Measurements from ENCODE around the gene IFITM5. TPM values are rescaled to one million over a fixed set of nuclear protein-coding genes. Genes with fewer than 3 reads are reported as not detected.
"Not testable (repeated sequence)": the region's sequence is repeated elsewhere in the genome, so short reads cannot be mapped to it uniquely, and the experiment has no call there.

Gene IFITM5
- total RNA-seq, 1 experiment from 2014 or later = not detected

- DNase-seq = peak; percentile 90
- peaks cover 21 to 25% of the 10 kb centered on the region in 2 experiments for H3K9me3 Mint-ChIP-seq
- no peaks in the 10 kb centered on the region for H3K27me3 ChIP-seq (ENCODE audit: insufficient read depth, low read length)
- no peaks in the 10 kb centered on the region for H4K20me1 ChIP-seq (ENCODE audit: control insufficient read depth, insufficient read depth, insufficient read length)
- no peaks in the 10 kb centered on the region for H3K79me1 ChIP-seq (ENCODE audit: insufficient read depth, low read depth, low read length, poor library complexity, severe bottlenecking)
- H2BK20ac ChIP-seq (ENCODE audit: low read depth, low read length, poor library complexity, severe bottlenecking) = no peak overlapping the region
- H2BK120ac ChIP-seq (ENCODE audit: low read depth, low read length, poor library complexity, severe bottlenecking) = no peak overlapping the region
- WGBS (ENCODE audit: extremely low coverage, insufficient read length, low lambda C conversion rate) = no CpG with 5 or more reads among the region's 25 CpGs
- no peak overlapping the region for H4K8ac ChIP-seq (replicated peaks; ENCODE audit: insufficient read length, low read depth, low read length)
- peak overlapping the region; percentile 97 to 98 (median 98) for H3K27ac Mint-ChIP-seq
- H3K36me3 Mint-ChIP-seq (ENCODE audit: insufficient read depth in 1 of 3, low read depth in 3 of 3) = peaks cover 4 to 33% (median 11%) of the 10 kb centered on the region in 3 experiments; a peak in 6 of 7 replicates
- no peaks in the 10 kb centered on the region for H3K9me3 ChIP-seq (ENCODE audit: control insufficient read depth, low read depth, low read length)
- no peak for TF ChIP-seq CTCF (conservative IDR thresholded peaks at IDR 0.05)
- H3K27me3 Mint-ChIP-seq (ENCODE audit: low read depth) = peaks cover 3% of the 10 kb centered on the region
- H3T11ph ChIP-seq (ENCODE audit: low read length) = no peak overlapping the region
- H3K23ac ChIP-seq (ENCODE audit: insufficient read length, low read depth, low read length) = no peak overlapping the region
- no peak overlapping the region for H2BK15ac ChIP-seq (ENCODE audit: low read depth, low read length)
- H2BK5ac ChIP-seq (ENCODE audit: insufficient read length, low read length) = no peak overlapping the region
- H3K4me1 ChIP-seq (ENCODE audit: insufficient read depth, low read length) = peaks cover 12% of the 10 kb centered on the region; the same call in 1 of the 2 replicates
- no peak overlapping the region for H2AK5ac ChIP-seq (ENCODE audit: insufficient read length, low read length)
- no peak overlapping the region for H4K91ac ChIP-seq (ENCODE audit: insufficient read length, low read depth, low read length)
- H3K23me2 ChIP-seq (ENCODE audit: insufficient read length, low read depth, low read length, poor library complexity, severe bottlenecking) = no peaks in the 10 kb centered on the region
- peak overlapping the region; percentile 50 for H3K18ac ChIP-seq (ENCODE audit: insufficient read length, low read depth, low read length)
- no peak overlapping the region for H3K9ac ChIP-seq (ENCODE audit: extremely low read depth, insufficient read length, low read length)
- H3K4me3 Mint-ChIP-seq = peak overlapping the region; percentile 29 to 72; a peak in 3 of 5 replicates
- no peak overlapping the region for H2AFZ ChIP-seq (ENCODE audit: low read length)
- H3K4ac ChIP-seq (ENCODE audit: low read depth, low read length) = no peak overlapping the region; the same call in 1 of the 2 replicates
- peaks cover 33 to 39% of the 10 kb centered on the region in 2 experiments for H3K4me1 Mint-ChIP-seq
- H4K5ac ChIP-seq (ENCODE audit: insufficient read length, low read depth, low read length) = no peak overlapping the region
- H3K4me2 ChIP-seq (ENCODE audit: insufficient read depth, insufficient read length, low read length) = no peak overlapping the region
- H3K27ac ChIP-seq (ENCODE audit: insufficient read length, low read depth, low read length) = peak overlapping the region; percentile 7
- H2BK12ac ChIP-seq (ENCODE audit: insufficient read length, low read depth, low read length) = peak overlapping the region; percentile 93
- H3K56ac ChIP-seq (ENCODE audit: insufficient read length, low read depth, low read length) = no peak overlapping the region
- H3K14ac ChIP-seq (ENCODE audit: insufficient read depth, low read length) = peak overlapping the region; percentile 2; the same call in 1 of the 2 replicates
- H3K79me2 ChIP-seq (ENCODE audit: insufficient read depth, low read length) = no peaks in the 10 kb centered on the region
Measured at GRCh38 chr11:334264-334994, 35.1 kb upstream of the IFITM5 start.

DNA sequence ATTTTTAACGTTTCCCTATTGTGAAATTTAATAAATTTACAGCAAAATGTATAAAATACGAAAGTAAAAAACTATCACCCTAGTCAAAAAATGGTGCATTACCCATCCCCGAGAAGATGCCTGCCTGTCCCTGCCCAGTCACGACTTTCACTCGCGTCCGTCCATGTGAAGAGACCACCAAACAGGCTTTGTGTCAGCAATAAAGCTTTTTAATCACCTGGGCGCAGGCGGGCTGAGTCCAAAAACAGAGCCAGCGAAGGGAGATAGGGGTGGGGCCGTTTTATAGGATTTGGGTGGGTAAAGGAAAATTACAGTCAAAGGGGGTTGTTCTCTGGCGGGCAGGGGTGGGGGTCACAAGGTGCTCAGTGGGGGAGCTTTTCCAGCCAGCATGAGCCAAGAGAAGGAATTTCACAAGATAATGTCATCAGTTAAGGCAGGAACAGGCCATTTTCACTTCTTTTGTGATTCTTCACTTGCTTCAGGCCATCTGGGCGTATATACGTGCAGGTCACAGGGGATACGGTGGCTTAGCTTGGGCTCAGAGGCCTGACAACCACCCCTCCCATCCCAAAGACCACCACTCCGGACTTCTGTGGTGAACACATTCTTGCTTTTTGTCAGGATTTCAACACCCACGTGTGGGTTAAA, 34.4 kb upstream of the IFITM5 start:
- H3K27ac Mint-ChIP-seq = peak overlapping the region; percentile 97 to 98 (median 98)

More for the DNA sequence above, 34.4 kb upstream of the IFITM5 start:
- not testable (repeated sequence) for H3K4ac ChIP-seq (ENCODE audit: low read depth, low read length); H2BK20ac ChIP-seq (ENCODE audit: low read depth, low read length, poor library complexity, severe bottlenecking); H4K8ac ChIP-seq (replicated peaks; ENCODE audit: insufficient read length, low read depth, low read length); H3K79me1 ChIP-seq (ENCODE audit: insufficient read depth, low read depth, low read length, poor library complexity, severe bottlenecking); H3K9ac ChIP-seq (ENCODE audit: extremely low read depth, insufficient read length, low read length); H3T11ph ChIP-seq (ENCODE audit: low read length); H4K5ac ChIP-seq (ENCODE audit: insufficient read length, low read depth, low read length); H4K91ac ChIP-seq (ENCODE audit: insufficient read length, low read depth, low read length); H2AFZ ChIP-seq (ENCODE audit: low read length); H3K56ac ChIP-seq (ENCODE audit: insufficient read length, low read depth, low read length); H3K4me2 ChIP-seq (ENCODE audit: insufficient read depth, insufficient read length, low read length); H3K9me3 ChIP-seq (ENCODE audit: control insufficient read depth, low read depth, low read length); H2BK5ac ChIP-seq (ENCODE audit: insufficient read length, low read length); H2BK120ac ChIP-seq (ENCODE audit: low read depth, low read length, poor library complexity, severe bottlenecking); H2BK12ac ChIP-seq (ENCODE audit: insufficient read length, low read depth, low read length); H3K79me2 ChIP-seq (ENCODE audit: insufficient read depth, low read length); H2BK15ac ChIP-seq (ENCODE audit: low read depth, low read length); H3K27me3 ChIP-seq (ENCODE audit: insufficient read depth, low read length); H3K23me2 ChIP-seq (ENCODE audit: insufficient read length, low read depth, low read length, poor library complexity, severe bottlenecking); H3K27me3 Mint-ChIP-seq (ENCODE audit: low read depth); H2AK5ac ChIP-seq (ENCODE audit: insufficient read length, low read length); H4K20me1 ChIP-seq (ENCODE audit: control insufficient read depth, insufficient read depth, insufficient read length); H3K23ac ChIP-seq (ENCODE audit: insufficient read length, low read depth, low read length)
- peak overlapping the region in 1 of 2 experiments; percentile 72; a peak in 1 of 5 replicates for H3K4me3 Mint-ChIP-seq
- DNase-seq = peak; percentile 78
- no CpG with 5 or more reads among the region's 17 CpGs for WGBS (ENCODE audit: extremely low coverage, insufficient read length, low lambda C conversion rate)
- H3K9me3 Mint-ChIP-seq = peaks cover 21 to 25% of the 10 kb centered on the region in 2 experiments
- peaks cover 36 to 44% of the 10 kb centered on the region in 2 experiments for H3K4me1 Mint-ChIP-seq
- Histone ChIP-seq H3K14ac (ENCODE audit: insufficient read depth, low read length) (peak overlapping the region; percentile 1; the same call in 1 of the 2 replicates), H3K18ac (ENCODE audit: insufficient read length, low read depth, low read length) (peak overlapping the region; percentile 5), H3K4me1 (ENCODE audit: insufficient read depth, low read length) (peaks cover 12% of the 10 kb centered on the region; the same call in 1 of the 2 replicates), H3K27ac (ENCODE audit: insufficient read length, low read depth, low read length) (peak overlapping the region; percentile 7)
- H3K36me3 Mint-ChIP-seq (ENCODE audit: insufficient read depth in 1 of 3, low read depth in 3 of 3) = peaks cover 4 to 38% (median 11%) of the 10 kb centered on the region in 3 experiments; a peak in 6 of 7 replicates
